Endothelial cell of umbilical vein (primary cell): ENCODE results near the gene GCSH. TPM values are rescaled to one million over a fixed set of nuclear protein-coding genes. Genes with fewer than 3 reads are reported as not detected.

Experiments used
- BruUV-seq: library from RNA; stranded (reverse); fragments of 400-500 nt; replicated peaks from 2 replicates; lab custom pipeline; 2021; lab: Mats Ljungman, UMichigan
- CTCF ChIA-PET: fragments of 300-600, 350-600 bp; sonication (Branson Sonifier 250); formaldehyde crosslinking; loops from one replicate; lab custom pipeline; 2021; ENCODE audit warnings: antibody characterized with exemption, inconsistent platforms; lab: Charles Lee
- POLR2A ChIA-PET: fragments of 300-600, 350-600 bp; sonication (Branson Sonifier 250); formaldehyde crosslinking; loops from one replicate; lab custom pipeline; 2021; ENCODE audit warnings: antibody characterized with exemption, inconsistent platforms; lab: Charles Lee
- DNase-seq: peaks from one replicate; pipeline ENCODE4 v3.0.0-alpha.2; 2011; ENCODE audit warnings: low read depth, low spot score
- FAIRE-seq: peaks from 2 replicates; lab custom pipeline; 2011; peaks lifted over from hg19 to GRCh38; lab: Jason Lieb, UNC
- H2AFZ ChIP-seq: 2 replicates; pipeline ENCODE4 v1.6.0; 2012; ENCODE audit warnings: low read depth, low read length, control low read depth, inconsistent platforms
- H3K27ac ChIP-seq: 2 replicates; pipeline ENCODE4 v1.5.1; 2011; ENCODE audit warnings: low read depth, mild to moderate bottlenecking, control low read depth, low read length, moderate library complexity; ENCODE audit not compliant: insufficient read depth
- H3K27me3 ChIP-seq, 2 experiments: 2 replicates each; pipeline versions ENCODE4 v1.6.0 to v1.6.1; 2011; ENCODE audit warnings: low read length in 2 of 2, mixed read lengths in 1 of 2; ENCODE audit not compliant: control insufficient read depth in 2 of 2, insufficient read depth in 2 of 2
- H3K36me3 ChIP-seq, 2 experiments: 2 replicates in 1 of 2; 3 replicates in 1 of 2; pipeline ENCODE4 v1.5.1; 2011; ENCODE audit warnings: low read length in 2 of 2, mild to moderate bottlenecking in 1 of 2, moderate library complexity in 1 of 2; ENCODE audit not compliant: control insufficient read depth in 2 of 2, insufficient read depth in 2 of 2; ENCODE audit errors: extremely low read depth in 1 of 2
- H3K4me1 ChIP-seq: 3 replicates; pipeline ENCODE4 v1.5.1; 2011; ENCODE audit warnings: mild to moderate bottlenecking, low read length; ENCODE audit not compliant: control insufficient read depth, insufficient read depth; ENCODE audit errors: extremely low read depth
- H3K4me2 ChIP-seq: 2 replicates; pipeline ENCODE4 v1.6.1; 2011; ENCODE audit warnings: low read length, control low read depth, mixed read lengths; ENCODE audit not compliant: insufficient read depth
- H3K4me3 ChIP-seq, 3 experiments: fragments of 200-600 bp in 1 of 3; sonication (generic), shearing (Covaris generic) in 1 of 3; replicated peaks in 1 of 3; 2 replicates each; pipeline ENCODE4 v1.5.1; 2011 to 2016; ENCODE audit warnings: control low read depth in 3 of 3, low read length in 3 of 3, mild to moderate bottlenecking in 2 of 3, inconsistent platforms in 1 of 3, low read depth in 1 of 3, moderate library complexity in 1 of 3; ENCODE audit not compliant: insufficient read depth in 1 of 3
- H3K79me2 ChIP-seq: 2 replicates; pipeline ENCODE4 v1.6.0; 2012; ENCODE audit warnings: low read length, inconsistent platforms; ENCODE audit not compliant: control insufficient read depth, insufficient read depth
- H3K9ac ChIP-seq: replicated peaks from 2 replicates; pipeline ENCODE3; 2011; ENCODE audit warnings: low read length, control low read depth; ENCODE audit not compliant: insufficient read depth; ENCODE audit errors: extremely low read depth
- H3K9me1 ChIP-seq: replicated peaks from 3 replicates; pipeline ENCODE4 v1.6.0; 2011; ENCODE audit warnings: mild to moderate bottlenecking, low read length; ENCODE audit not compliant: control insufficient read depth, insufficient read depth; ENCODE audit errors: extremely low read depth
- H3K9me3 ChIP-seq: replicated peaks from 2 replicates; pipeline ENCODE4 v1.5.1; 2012; ENCODE audit warnings: low read length, inconsistent platforms; ENCODE audit not compliant: control insufficient read depth, insufficient read depth
- H4K20me1 ChIP-seq: replicated peaks from 2 replicates; pipeline ENCODE3; 2011; ENCODE audit warnings: mild to moderate bottlenecking, low read length; ENCODE audit not compliant: control insufficient read depth, insufficient read depth; ENCODE audit errors: extremely low read depth
- CTCF ChIP-seq, 2 donors: IDR thresholded peaks; 1 replicate in 1 of 2; 2 replicates in 1 of 2; pipeline ENCODE4 v1.5.1; 2011; ENCODE audit warnings: low read length in 2 of 2, mild to moderate bottlenecking in 2 of 2, moderate library complexity in 2 of 2, control low read depth in 1 of 2, inconsistent platforms in 1 of 2, low read depth in 1 of 2; ENCODE audit not compliant: insufficient read depth in 1 of 2; ENCODE audit errors: extremely low read depth in 1 of 2
- FOS ChIP-seq: IDR thresholded peaks from 2 replicates; pipeline ENCODE4 v1.6.1; 2011; ENCODE audit warnings: mild to moderate bottlenecking, low read length, moderate library complexity, borderline replicate concordance; ENCODE audit not compliant: insufficient read depth
- GATA2 ChIP-seq: IDR thresholded peaks from 2 replicates; pipeline ENCODE4 v1.7.0; 2011; ENCODE audit warnings: low read depth, mild to moderate bottlenecking, moderate library complexity, mixed read lengths, low read length; ENCODE audit not compliant: insufficient read length, insufficient read depth
- JUN ChIP-seq: IDR thresholded peaks from 2 replicates; pipeline ENCODE4 v1.6.1; 2011; ENCODE audit warnings: borderline replicate concordance, low read depth; ENCODE audit not compliant: insufficient read length, insufficient read depth
- MAX ChIP-seq: IDR thresholded peaks from 2 replicates; pipeline ENCODE4 v1.6.1; 2011; ENCODE audit not compliant: insufficient read depth, insufficient read length
- MYC ChIP-seq: IDR thresholded peaks from one replicate; pipeline ENCODE4 v1.6.1; 2011; ENCODE audit warnings: mild to moderate bottlenecking, low read depth, low read length
- POLR2A ChIP-seq: IDR thresholded peaks from 2 replicates; pipeline ENCODE4 v1.6.1; 2012; ENCODE audit warnings: low read depth, mild to moderate bottlenecking, control low read depth, low read length
- POLR2AphosphoS5 ChIP-seq: IDR thresholded peaks from 2 replicates; pipeline ENCODE4 v1.6.1; 2012; ENCODE audit warnings: low read depth, mild to moderate bottlenecking, control low read depth, low read length, moderate library complexity; ENCODE audit not compliant: insufficient read depth
- dilution Hi-C: fragments of 300-500 bp; cut with MboI; formaldehyde crosslinking; loops from one replicate; pipeline ENCODE4 v1.15.0; 2019; ENCODE audit warnings: low sequenced_read_pairs; ENCODE audit not compliant: extremely low pct_ligation_motif_present
- intact Hi-C: fragments of 100-400 bp; cut with micrococcal nuclease; formaldehyde crosslinking; loops from one replicate; pipeline ENCODE4 v1.10.0; 2022
- polyA plus RNA-seq, 4 experiments: library from polyadenylated mRNA; depleted of rRNA in 3 of 4; stranded (reverse) in 3 of 4; unstranded in 1 of 4; fragments of >200 nt; gene quantifications; 2 replicates each; pipeline versions ENCODE4 v1.2.1 to v1.2.3, GENCODE V29; 2011 to 2012; ENCODE audit warnings: missing spikeins in 1 of 4
- total RNA-seq: library from RNA; stranded (reverse); gene quantifications from 2 replicates; pipeline ENCODE4 v1.2.3, GENCODE V29; 2021

The GCSH gene
- total and polyA plus RNA-seq, 2 donors (not counting 3 experiments of a cell fraction or from before 2014, with no cell fraction given): 6.9 to 31.1 TPM

- no peaks in the 10 kb centered on the region for H3K36me3 ChIP-seq
- H3K4me1 ChIP-seq: peaks cover 3% of the 10 kb centered on the region
- ChIA-PET CTCF (no interaction called here), POLR2A (interaction anchor here (0.7 kb wide), 1 partner anchor 13 kb away, joined by 11 read pairs; no protein-coding TSS in a partner anchor)
- DNase-seq (no peak), FAIRE-seq (no peak)
- H3K9ac ChIP-seq: no peak overlapping the region
- dilution Hi-C loops (no loop called here), intact Hi-C loops (no loop called here)
- no TSS peak for BruUV-seq
- H4K20me1 ChIP-seq: no peaks in the 10 kb centered on the region
- no peaks in the 10 kb centered on the region for H3K9me3 ChIP-seq
- H3K27me3 ChIP-seq: no peaks in the 10 kb centered on the region
- H3K79me2 ChIP-seq: no peaks in the 10 kb centered on the region
- H3K4me3 ChIP-seq: no peak overlapping the region
- no peak overlapping the region for H2AFZ ChIP-seq
- no peak overlapping the region for H3K4me2 ChIP-seq
- no peaks in the 10 kb centered on the region for H3K9me1 ChIP-seq
- TF ChIP-seq GATA2: no peak
- no peak for TF ChIP-seq POLR2AphosphoS5
- TF ChIP-seq FOS: no peak
- TF ChIP-seq CTCF (IDR thresholded peaks at IDR 0.05; ENCODE audit: extremely low read depth in 1 of 2, insufficient read depth in 1 of 2, low read depth in 1 of 2, low read length in 2 of 2): no peak
- no peak for TF ChIP-seq MAX
- no peak for TF ChIP-seq MYC
- TF ChIP-seq POLR2A: no peak
- no peak for TF ChIP-seq JUN
- no peak overlapping the region for H3K27ac ChIP-seq
Measured at GRCh38 chr16:81071805-81072204, 24.4 kb downstream of the GCSH start.
